SJSA1 (cell line): ENCODE measurements around the gene ATOSB. TPM values are rescaled to one million over a fixed set of nuclear protein-coding genes. Genes with fewer than 3 reads are reported as not detected.

Experiments
- DNase-seq, 2 experiments: peaks; one replicate each; pipeline ENCODE4 v3.0.0-alpha.2; 2015 to 2020; ENCODE audit warnings: low spot score in 2 of 2, low read depth in 1 of 2
- H3K27ac ChIP-seq: fragments of 250-450 bp; sonication (Bioruptor Pico); 2 replicates; pipeline ENCODE4 v1.5.1; 2020; ENCODE audit warnings: mild to moderate bottlenecking, moderate library complexity
- H3K27me3 ChIP-seq: fragments of 250-450 bp; sonication (Bioruptor Pico); replicated peaks from 2 replicates; pipeline ENCODE4 v1.5.1; 2020; ENCODE audit warnings: mild to moderate bottlenecking, moderate library complexity
- H3K36me3 ChIP-seq: fragments of 250-450 bp; sonication (Bioruptor Pico); 2 replicates; pipeline ENCODE4 v1.5.1; 2020; ENCODE audit warnings: mild to moderate bottlenecking
- H3K4me1 ChIP-seq: fragments of 250-450 bp; sonication (Bioruptor Pico); replicated peaks from 2 replicates; pipeline ENCODE4 v1.6.1; 2021; ENCODE audit warnings: mild to moderate bottlenecking
- H3K4me3 ChIP-seq: fragments of 250-450 bp; sonication (Bioruptor Pico); 2 replicates; pipeline ENCODE4 v1.5.1; 2020; ENCODE audit warnings: mild to moderate bottlenecking
- H3K9me3 ChIP-seq: fragments of 250-450 bp; sonication (Bioruptor Pico); replicated peaks from 2 replicates; pipeline ENCODE4 v1.5.1; 2020; ENCODE audit warnings: mild to moderate bottlenecking
- total RNA-seq: library from RNA; depleted of rRNA; stranded (reverse); fragments of >200 nt; shearing (Covaris generic); gene quantifications from 2 replicates; pipeline ENCODE4 v1.2.3, GENCODE V29; 2014

ATOSB gene
- total RNA-seq, 1 experiment from 2014 or later, result 5.7 TPM

DNA sequence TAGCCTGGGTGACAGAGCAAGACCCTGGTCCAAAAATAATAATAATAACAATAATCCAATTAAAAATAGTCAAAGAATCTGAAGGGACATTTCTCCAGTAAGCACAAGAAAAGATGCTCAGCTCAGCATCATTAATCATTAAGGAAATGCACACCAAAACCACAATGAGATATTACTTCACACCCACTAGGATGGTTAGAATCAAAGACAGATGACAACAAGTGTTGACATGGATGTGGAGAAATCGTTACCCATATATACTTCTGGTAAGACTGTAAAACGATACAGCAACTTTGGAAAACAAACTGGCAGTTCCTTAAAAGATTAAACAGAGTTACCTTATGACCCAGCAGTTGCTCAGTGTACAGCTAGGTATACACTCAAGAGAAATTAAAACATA lies 30.6 kb downstream of the ATOSB start:
- H3K4me1 ChIP-seq, result no peaks in the 10 kb centered on the region
- H3K36me3 ChIP-seq, result no peaks in the 10 kb centered on the region
- no peak overlapping the region for H3K4me3 ChIP-seq
- H3K27me3 ChIP-seq, result no peaks in the 10 kb centered on the region
- H3K27ac ChIP-seq, result no peak overlapping the region
- DNase-seq, result no peak
- H3K9me3 ChIP-seq, result no peaks in the 10 kb centered on the region

DNA sequence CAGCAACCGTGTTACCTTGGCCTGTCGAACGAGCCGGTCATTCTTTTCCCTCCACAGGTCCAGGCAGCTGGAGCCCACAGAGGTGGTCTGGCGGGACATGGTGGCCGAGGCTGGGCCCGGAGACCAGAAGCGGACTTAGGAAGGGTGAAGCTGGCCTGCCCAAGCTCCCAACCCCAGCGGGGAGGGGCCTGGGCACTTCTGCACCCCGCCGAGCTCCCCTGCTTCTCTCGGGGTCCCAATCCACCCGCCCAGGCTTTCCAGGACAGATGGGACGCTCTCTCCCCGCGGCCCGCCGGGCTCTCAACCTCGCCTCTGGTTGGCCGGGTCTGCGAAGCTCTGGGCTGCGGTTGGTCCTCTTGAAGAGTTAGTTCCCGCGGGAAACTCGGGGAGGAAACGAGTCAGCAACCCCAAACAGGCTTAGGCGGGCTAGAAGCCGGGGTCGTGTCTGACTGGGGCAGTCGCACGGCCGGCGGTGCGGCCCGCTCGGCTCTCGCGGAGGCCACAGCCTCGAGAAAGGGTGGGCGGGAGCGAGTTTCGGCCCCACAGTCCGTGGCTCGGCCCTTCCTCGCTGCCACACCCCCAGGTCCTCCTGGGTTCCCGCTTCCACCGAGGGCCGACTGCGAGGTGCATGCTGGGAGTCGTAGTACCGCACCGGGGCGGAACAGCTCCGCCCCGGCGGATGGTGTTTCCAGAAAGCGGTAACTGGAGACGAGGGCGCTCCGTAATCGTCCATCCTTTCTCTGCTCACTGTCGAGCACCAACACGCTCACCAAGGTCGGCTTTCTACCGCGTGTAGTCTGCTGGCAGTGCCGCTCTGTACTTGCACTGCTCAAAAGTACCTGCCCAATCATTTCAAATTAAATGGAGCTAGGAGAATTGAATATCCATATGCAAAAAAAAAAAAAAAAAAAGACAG lies 36.0 kb downstream of the ATOSB start, which contains the start of gene FANCG:
FANCG (minus strand) TSS at position 517 of the 916 bp plus-strand sequence; CDS start at position 99, 418 bp downstream.
- no peaks in the 10 kb centered on the region for H3K27me3 ChIP-seq
- H3K4me3 ChIP-seq, result peak within 1 kb of the TSS; percentile 58
- H3K27ac ChIP-seq, result peak within 1 kb of the TSS; percentile 78
- H3K9me3 ChIP-seq, result no peaks in the 10 kb centered on the region
- DNase-seq, result peak; percentile 81 to 87
- peaks cover 4% of the 10 kb centered on the region; the same call in 1 of the 2 replicates for H3K36me3 ChIP-seq
- H3K4me1 ChIP-seq, result no peaks in the 10 kb centered on the region

DNA sequence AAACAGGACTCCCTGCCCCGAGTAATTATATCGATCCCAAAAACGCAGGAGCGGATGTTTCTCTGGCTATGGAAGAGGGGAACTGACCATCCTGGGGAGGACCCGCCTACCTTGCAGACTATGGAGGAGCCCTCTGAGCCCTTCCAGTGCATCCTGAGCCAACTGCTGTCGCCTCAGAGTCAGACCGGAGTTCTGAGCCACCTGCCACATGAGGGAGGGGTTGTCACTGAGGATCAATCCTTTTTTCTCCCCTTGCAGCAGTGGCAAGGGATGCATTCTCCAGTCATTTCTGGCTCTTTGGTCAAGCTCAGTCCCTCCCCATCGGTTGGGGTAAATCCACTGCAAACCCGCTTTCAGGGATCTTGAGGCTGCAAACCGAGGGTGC lies 36.6 kb downstream of the ATOSB start:
- Histone ChIP-seq H3K27ac (0 out of 2 replicates have a peak overlapping the region, but pooled peaks have one; percentile 78), H3K27me3 (no peaks in the 10 kb centered on the region), H3K36me3 (peaks cover 4% of the 10 kb centered on the region), H3K9me3 (no peaks in the 10 kb centered on the region), H3K4me3 (peak overlapping the region; percentile 58), H3K4me1 (no peaks in the 10 kb centered on the region)
- DNase-seq, result no peak

DNA sequence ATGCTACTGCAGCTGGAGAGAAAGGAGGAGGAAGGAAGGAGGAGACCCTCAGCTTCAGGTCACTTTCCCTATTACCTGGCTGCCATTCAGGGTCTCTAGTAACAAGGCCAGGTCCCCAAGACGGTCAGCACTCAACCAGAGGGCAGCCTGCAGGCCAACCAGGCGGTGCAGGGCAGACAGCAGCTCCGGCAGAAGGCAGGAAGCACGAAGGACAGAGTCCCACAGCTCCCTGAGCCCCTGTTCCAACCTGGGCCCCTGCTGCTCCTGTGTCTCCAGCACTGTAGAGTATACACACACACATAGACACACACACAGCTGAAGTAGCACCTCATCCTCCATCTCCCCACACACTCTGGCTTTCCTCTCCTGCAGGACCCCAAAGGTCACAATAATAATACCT lies 37.6 kb downstream of the ATOSB start:
- Histone ChIP-seq H3K27me3 (no peaks in the 10 kb centered on the region), H3K4me3 (no peak overlapping the region), H3K4me1 (peaks cover under 1% of the 10 kb centered on the region), H3K27ac (no peak overlapping the region), H3K9me3 (no peaks in the 10 kb centered on the region), H3K36me3 (peaks cover 9% of the 10 kb centered on the region)
- no peak for DNase-seq

DNA sequence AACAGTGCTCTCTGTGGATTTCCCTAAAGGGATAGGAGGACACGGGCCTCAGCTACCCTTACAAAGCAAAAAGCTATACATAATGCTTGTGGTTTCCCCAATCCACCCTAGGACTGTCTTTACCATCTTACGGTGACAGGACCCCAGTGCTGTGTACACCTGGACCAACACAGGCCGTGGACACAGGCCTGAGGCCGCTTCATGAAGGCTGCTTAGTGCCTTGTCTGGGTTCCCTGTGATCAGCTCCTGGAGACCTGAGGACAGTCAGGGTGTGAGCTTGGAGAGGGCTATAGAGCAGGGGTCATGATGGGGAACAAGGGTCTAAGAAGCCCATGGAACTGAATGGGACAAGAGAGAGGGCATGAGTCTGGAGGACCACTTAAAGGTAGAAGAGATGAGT lies 38.8 kb downstream of the ATOSB start:
- no peak overlapping the region for H3K4me3 ChIP-seq
- no peaks in the 10 kb centered on the region for H3K27me3 ChIP-seq
- H3K9me3 ChIP-seq, result no peaks in the 10 kb centered on the region
- no peak overlapping the region for H3K27ac ChIP-seq
- DNase-seq, result no peak
- peaks cover 4% of the 10 kb centered on the region for H3K4me1 ChIP-seq
- peaks cover 18% of the 10 kb centered on the region for H3K36me3 ChIP-seq

DNA sequence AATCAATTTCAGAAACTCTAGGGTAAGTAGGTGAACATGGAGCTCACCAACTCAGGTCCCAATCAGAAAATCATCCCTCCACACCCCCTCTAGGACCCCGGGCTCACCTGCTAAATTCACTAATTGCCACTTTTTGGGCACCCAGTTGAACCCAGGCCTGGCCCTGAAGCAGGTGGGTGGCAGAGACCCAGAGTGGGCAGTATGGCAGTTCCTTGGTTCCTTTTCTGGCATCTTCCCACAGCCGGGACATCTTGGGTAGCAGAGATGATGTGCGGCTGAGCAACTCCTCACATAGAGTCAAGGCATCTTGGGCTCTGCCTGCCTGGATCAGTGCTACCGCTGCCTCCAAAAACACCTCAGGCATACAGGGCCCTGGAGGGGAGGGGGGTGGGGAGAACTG lies 40.3 kb downstream of the ATOSB start:
- no peak overlapping the region for H3K27ac ChIP-seq
- DNase-seq, result no peak
- H3K27me3 ChIP-seq, result no peaks in the 10 kb centered on the region
- no peaks in the 10 kb centered on the region for H3K9me3 ChIP-seq
- H3K4me3 ChIP-seq, result no peak overlapping the region
- peaks cover 30% of the 10 kb centered on the region for H3K36me3 ChIP-seq
- H3K4me1 ChIP-seq, result peaks cover 8% of the 10 kb centered on the region

DNA sequence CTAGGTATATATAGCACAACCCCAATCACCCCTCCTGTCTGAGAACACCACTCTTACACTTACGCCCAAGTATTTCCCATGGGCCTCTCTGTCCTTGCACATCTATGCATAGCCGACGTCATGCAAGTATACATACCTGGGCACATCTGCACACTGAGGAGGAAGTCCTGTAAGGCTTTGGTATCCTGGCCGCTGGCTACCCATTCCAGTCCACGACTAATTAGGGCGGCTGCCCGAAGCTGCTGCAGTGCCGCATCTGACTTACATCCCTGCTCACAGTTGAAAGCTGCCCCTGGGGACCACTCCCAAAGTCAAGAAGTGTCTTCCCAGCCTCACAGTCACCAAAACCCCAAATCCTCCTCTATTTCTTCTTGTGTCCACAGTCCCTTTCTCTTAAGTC lies 40.9 kb downstream of the ATOSB start:
- Histone ChIP-seq H3K4me1 (peaks cover 14% of the 10 kb centered on the region), H3K36me3 (peaks cover 36% of the 10 kb centered on the region), H3K27ac (no peak overlapping the region), H3K9me3 (no peaks in the 10 kb centered on the region), H3K27me3 (no peaks in the 10 kb centered on the region), H3K4me3 (no peak overlapping the region)
- no peak for DNase-seq

DNA sequence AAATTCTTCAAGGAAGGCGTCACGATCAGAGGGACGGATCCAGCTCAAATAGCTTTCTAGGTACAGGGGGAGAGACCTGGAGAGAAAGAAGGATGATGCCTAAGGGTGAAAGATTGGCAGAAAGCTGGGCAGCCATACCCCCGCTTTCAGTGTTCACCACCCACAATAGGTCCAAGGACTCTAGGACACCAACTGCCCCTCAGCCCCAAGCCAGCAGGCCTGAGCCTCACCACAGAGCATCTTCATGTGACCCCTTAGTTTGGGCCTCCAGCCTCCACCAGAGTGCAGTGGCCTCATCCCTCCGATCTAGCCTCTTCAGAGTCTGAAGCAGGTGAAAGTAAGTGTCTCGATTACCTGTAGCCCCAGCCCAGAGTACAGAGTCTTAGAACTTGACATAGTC lies 41.5 kb downstream of the ATOSB start:
- Histone ChIP-seq H3K27ac (no peak overlapping the region), H3K4me1 (peaks cover 16% of the 10 kb centered on the region), H3K4me3 (no peak overlapping the region), H3K27me3 (no peaks in the 10 kb centered on the region), H3K9me3 (no peaks in the 10 kb centered on the region), H3K36me3 (peaks cover 37% of the 10 kb centered on the region)
- DNase-seq, result no peak

DNA sequence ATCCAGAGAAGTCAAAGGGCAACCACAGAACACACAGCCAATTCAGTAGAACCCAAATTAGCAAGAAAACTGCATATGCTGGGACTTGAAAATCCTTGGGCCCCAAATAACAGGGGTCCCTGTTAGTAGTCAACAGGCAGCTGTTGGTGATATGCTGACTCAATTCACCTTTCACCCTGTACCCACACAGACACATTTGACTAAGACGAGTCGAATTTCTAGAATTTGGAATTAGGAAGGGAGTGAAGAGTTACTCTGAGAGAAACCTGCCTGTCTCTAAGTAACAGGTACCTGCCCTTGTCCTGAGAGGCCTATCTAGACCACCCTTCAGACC lies 42.4 kb downstream of the ATOSB start:
- DNase-seq, result no peak
- H3K27ac ChIP-seq, result no peak overlapping the region
- H3K4me3 ChIP-seq, result no peak overlapping the region
- H3K4me1 ChIP-seq, result peaks cover 16% of the 10 kb centered on the region
- no peaks in the 10 kb centered on the region for H3K9me3 ChIP-seq
- no peaks in the 10 kb centered on the region for H3K27me3 ChIP-seq
- peaks cover 44% of the 10 kb centered on the region for H3K36me3 ChIP-seq

DNA sequence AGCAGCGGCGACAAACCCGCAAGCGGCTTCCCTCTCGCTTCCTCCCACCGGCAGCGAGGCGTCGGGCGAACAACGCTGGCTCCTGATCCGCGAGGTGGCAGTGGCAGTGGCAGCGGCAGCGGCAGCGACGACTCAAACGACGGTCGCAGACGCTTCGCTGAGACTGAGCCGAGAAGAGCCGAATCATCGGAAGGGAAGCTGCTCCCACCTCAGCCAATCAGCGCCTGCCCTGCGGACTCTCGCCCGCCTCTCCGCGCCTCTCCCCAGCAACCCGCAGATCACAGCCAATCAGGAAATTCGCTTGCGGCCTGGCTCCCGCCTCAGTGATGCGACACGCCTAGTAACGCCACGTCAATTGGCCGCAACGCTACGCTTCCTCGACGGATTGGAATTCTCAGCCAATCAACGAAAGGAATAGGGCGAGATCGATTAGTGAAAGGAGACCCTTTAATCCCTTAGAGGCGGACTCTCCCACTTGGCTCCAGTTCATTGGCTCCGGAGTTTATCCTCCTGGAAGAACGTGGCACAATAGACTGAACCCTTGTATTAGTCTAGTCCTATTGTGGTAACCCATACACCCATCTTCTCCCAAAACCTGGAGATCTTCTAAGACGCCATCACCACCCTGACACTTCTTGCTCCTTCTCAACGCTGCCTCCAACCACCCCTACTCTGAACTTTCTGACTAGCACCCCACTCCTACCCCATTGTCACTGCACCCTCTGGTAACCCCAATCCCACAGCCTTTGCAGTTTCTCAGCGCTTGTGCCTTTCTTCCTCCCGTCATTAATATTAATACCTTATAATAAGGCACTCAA lies 43.0 kb downstream of the ATOSB start, which contains the start of gene VCP:
VCP (minus strand) TSS at position 165 of the 818 bp plus-strand sequence. CDS start 272 bp downstream, outside the sequence.
- Histone ChIP-seq H3K4me3 (peak within 1 kb of the TSS; percentile 94), H3K9me3 (no peaks in the 10 kb centered on the region), H3K27ac (peak within 1 kb of the TSS; percentile 98), H3K4me1 (peaks cover 16% of the 10 kb centered on the region), H3K27me3 (no peaks in the 10 kb centered on the region), H3K36me3 (peaks cover 49% of the 10 kb centered on the region)
- DNase-seq, result peak; percentile 92 to 94

DNA sequence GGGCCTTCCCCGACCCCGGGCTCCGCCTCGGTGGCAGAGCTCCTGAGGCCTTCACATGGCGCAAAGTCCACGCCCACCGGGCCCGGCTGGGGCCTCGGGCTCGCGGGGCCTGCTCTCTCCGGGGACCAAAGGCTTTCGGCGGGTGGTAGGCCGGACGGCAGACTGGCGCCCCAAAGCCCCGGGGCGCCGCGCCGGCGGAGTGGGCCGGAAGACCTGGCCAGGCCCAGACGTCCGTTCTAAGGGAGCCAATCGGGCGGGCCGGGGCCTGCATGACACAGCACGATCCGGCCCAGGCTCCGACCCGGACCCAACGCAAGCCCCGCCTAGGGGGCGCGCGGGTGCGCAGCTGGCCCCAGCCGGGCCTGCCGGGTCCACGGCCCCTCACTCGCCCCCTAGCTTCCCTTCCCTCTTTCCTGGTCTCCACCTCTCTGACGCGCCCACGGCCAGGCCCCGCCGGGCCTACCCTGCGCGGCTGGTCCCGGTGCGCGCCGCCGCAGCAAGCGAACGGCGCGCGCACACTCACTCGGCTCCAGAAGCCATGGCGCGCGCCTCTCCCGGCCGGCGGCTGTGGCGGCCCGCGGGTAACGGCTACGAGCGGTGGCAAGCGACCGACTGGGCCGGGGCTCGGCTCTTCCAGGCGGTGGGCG lies 43.7 kb downstream of the ATOSB start:
- H3K4me1 ChIP-seq, result peaks cover 16% of the 10 kb centered on the region
- H3K36me3 ChIP-seq, result peaks cover 57% of the 10 kb centered on the region
- H3K4me3 ChIP-seq, result peak overlapping the region; percentile 94
- peak overlapping the region; percentile 98 for H3K27ac ChIP-seq
- H3K27me3 ChIP-seq, result no peaks in the 10 kb centered on the region
- DNase-seq, result peak; percentile 78 to 82
- no peaks in the 10 kb centered on the region for H3K9me3 ChIP-seq

DNA sequence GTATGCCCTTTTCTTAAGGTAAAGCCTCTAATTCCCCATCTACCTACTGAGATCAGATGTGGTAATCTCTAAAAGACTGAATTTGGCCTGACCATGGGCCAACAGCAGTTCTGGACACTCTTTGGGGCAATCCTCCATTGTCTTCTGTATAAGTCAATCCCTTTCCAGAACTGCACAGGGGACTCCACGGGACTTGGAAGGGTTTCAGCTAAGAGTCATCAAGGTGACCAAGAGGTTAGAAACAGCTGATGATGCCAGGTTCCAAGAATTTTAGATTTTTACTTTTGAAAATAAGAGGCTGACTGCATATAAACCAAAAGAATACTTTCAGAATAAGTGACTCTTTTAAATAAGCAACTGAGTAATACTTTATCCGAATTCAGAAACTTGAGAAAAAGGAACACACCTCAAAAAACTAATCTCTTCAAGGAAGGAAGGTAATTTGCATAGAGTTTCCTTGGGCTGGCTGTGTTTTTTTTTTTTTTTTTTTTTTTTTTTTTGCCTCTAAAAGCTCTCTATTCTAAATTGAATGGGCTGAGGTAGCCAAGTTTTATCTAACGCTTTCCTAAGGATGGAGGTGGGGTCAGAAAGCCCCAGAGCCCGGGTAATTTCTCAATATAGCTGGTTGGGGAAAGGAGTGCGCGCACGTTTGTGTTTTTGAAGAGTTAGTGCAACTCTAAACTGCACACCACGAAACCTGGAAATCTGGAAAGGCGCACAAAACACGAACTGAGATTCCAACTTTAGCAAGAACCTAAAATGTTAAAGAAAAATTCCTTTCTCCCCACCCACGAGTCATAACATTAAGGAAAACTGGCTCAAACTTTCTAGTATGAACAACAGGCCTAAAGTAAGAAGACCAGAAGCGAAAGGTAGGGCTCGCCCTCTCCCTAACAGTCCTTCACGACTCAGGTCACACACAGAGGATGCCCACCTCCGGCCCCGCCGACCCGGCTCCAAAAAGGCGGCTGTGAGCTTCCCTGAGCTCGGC lies 44.5 kb downstream of the ATOSB start:
- Histone ChIP-seq H3K9me3 (no peaks in the 10 kb centered on the region), H3K27ac (peak overlapping the region; percentile 98), H3K27me3 (no peaks in the 10 kb centered on the region), H3K4me3 (peak overlapping the region; percentile 94), H3K36me3 (peaks cover 61% of the 10 kb centered on the region), H3K4me1 (peaks cover 16% of the 10 kb centered on the region)
- DNase-seq, result peak in 1 of 2 experiments; percentile 1
